Prostate gland (tissue), 2 donors: ENCODE data around the gene ARL8B. TPM values are rescaled to one million over a fixed set of nuclear protein-coding genes. Genes with fewer than 3 reads are reported as not detected.
A peak's percentile ranks its signal among the peaks of the same experiment; 100 is the strongest.

Experiments
- DNase-seq: peaks from one replicate; pipeline ENCODE4 v3.0.0-alpha.2; 2019; ENCODE audit warnings: low spot score
- H3K27ac ChIP-seq, 2 donors: fragments of 200-600 bp; sonication (generic); 2 replicates each; pipeline ENCODE4 v1.5.1; 2017 to 2019
- H3K27me3 ChIP-seq: fragments of 200-600 bp; sonication (generic); replicated peaks from 2 replicates; pipeline ENCODE4 v1.5.1; 2019; ENCODE audit not compliant: insufficient read depth
- H3K36me3 ChIP-seq, 2 donors: fragments of 200-600 bp; sonication (generic); 1 replicate in 1 of 2; 2 replicates in 1 of 2; pipeline versions ENCODE4 v1.5.1 to v1.8.1; 2017 to 2019
- H3K4me1 ChIP-seq: fragments of 200-600 bp; sonication (generic); replicated peaks from 2 replicates; pipeline ENCODE4 v1.5.1; 2019
- H3K4me3 ChIP-seq, 2 donors: fragments of 200-600 bp; sonication (generic); 2 replicates each; pipeline ENCODE4 v1.5.1; 2017 to 2019
- H3K9me3 ChIP-seq: fragments of 200-600 bp; sonication (generic); 2 replicates; pipeline ENCODE4 v1.5.1; 2017
- POLR2A ChIP-seq: fragments of 450-650 bp; IDR thresholded peaks from one replicate; pipeline ENCODE4 v1.6.1; 2016; ENCODE audit warnings: antibody characterized with exemption, mild to moderate bottlenecking
- POLR2AphosphoS5 ChIP-seq: sonication (generic); formaldehyde crosslinking; IDR thresholded peaks from one replicate; pipeline ENCODE4 v1.6.1; 2017; ENCODE audit warnings: antibody characterized with exemption
- WGBS: methylation state at CpG from one replicate; pipeline ENCODE4 v1.1.5; 2018; 5-methylcytosine and 5-hydroxymethylcytosine counted together
- intact Hi-C: fragments of 100-400 bp; cut with DNase I; formaldehyde crosslinking; loops from one replicate; pipeline ENCODE4 v1.14.2; 2022
- total RNA-seq, 2 donors: library from RNA; depleted of rRNA; stranded (reverse); fragments of >200 nt; gene quantifications; one replicate each; pipeline ENCODE4 v1.1.0, GENCODE V29; 2016
- TF ChIP-seq, protein P1 (sequence below), 4 experiments: fragments of 200-600 bp in 2 of 4; fragments of 450-650 bp in 2 of 4; sonication (generic) in 2 of 4; IDR thresholded peaks; 1 replicate in 3 of 4; 2 replicates in 1 of 4; pipeline ENCODE4 v1.5.1; 2016 to 2019; ENCODE audit warnings: antibody characterized with exemption in 4 of 4, mild to moderate bottlenecking in 2 of 4, moderate library complexity in 2 of 4

ARL8B gene
- total RNA-seq, result 10 to 100 TPM; 42.9 to 43.1 TPM

DNA sequence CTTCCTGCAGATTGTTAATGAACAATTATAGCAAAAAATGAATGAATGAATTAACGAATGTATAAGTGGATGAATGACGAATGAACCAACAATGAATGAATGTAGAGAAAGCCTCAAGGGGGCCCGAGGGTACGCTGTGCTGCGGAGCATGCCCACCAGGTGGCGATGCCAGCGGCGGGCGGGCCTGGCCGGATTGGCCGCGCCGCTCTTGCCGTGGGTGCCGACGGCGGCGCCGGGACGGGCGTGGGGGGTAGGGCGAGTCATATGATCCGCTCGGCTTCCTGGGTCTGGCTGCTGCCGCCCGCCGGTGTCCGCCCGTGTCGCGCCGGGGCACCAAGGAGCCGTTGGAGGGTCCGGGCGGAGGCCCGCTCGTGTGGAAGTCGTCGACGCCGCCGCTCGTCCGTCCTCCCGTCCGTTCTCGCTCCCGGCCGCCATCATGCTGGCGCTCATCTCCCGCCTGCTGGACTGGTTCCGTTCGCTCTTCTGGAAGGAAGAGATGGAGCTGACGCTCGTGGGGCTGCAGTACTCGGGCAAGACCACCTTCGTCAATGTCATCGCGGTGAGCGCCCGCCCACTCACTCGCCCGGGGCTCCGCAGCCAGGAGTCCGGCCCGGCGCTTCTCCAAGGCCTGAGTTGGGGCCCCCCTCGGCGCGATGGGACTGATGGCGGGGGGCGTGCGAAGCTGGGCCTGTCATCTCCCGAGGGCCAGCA, at the start of gene ARL8B:
TSS of gene ARL8B (plus strand) at position 263 of the 711 bp plus-strand sequence. CDS start at position 437, 174 bp downstream.
- intact Hi-C loops, result loop anchor here (5.0 kb wide), 1 partner anchor 65 kb away; the partner anchor contains the start of gene EDEM1
- Histone ChIP-seq H3K27ac (peak within 1 kb of the TSS; percentile 89 to 95), H3K4me3 (peak within 1 kb of the TSS; percentile 99 to 100), H3K27me3 (no peaks in the 10 kb centered on the region), H3K36me3 (no peaks in the 10 kb centered on the region), H3K4me1 (no peaks in the 10 kb centered on the region), H3K9me3 (no peaks in the 10 kb centered on the region)
- WGBS, result under 1% methylated on average over 42 of the region's 74 CpGs
- DNase-seq, result peak; percentile 83
- TF ChIP-seq POLR2A, result peak; percentile 78
- TF ChIP-seq, protein P1, sequence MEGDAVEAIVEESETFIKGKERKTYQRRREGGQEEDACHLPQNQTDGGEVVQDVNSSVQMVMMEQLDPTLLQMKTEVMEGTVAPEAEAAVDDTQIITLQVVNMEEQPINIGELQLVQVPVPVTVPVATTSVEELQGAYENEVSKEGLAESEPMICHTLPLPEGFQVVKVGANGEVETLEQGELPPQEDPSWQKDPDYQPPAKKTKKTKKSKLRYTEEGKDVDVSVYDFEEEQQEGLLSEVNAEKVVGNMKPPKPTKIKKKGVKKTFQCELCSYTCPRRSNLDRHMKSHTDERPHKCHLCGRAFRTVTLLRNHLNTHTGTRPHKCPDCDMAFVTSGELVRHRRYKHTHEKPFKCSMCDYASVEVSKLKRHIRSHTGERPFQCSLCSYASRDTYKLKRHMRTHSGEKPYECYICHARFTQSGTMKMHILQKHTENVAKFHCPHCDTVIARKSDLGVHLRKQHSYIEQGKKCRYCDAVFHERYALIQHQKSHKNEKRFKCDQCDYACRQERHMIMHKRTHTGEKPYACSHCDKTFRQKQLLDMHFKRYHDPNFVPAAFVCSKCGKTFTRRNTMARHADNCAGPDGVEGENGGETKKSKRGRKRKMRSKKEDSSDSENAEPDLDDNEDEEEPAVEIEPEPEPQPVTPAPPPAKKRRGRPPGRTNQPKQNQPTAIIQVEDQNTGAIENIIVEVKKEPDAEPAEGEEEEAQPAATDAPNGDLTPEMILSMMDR (IDR thresholded peaks at IDR 0.05), result peak; percentile 71 to 98 (median 94)
- TF ChIP-seq POLR2AphosphoS5, result peak; percentile 60

DNA sequence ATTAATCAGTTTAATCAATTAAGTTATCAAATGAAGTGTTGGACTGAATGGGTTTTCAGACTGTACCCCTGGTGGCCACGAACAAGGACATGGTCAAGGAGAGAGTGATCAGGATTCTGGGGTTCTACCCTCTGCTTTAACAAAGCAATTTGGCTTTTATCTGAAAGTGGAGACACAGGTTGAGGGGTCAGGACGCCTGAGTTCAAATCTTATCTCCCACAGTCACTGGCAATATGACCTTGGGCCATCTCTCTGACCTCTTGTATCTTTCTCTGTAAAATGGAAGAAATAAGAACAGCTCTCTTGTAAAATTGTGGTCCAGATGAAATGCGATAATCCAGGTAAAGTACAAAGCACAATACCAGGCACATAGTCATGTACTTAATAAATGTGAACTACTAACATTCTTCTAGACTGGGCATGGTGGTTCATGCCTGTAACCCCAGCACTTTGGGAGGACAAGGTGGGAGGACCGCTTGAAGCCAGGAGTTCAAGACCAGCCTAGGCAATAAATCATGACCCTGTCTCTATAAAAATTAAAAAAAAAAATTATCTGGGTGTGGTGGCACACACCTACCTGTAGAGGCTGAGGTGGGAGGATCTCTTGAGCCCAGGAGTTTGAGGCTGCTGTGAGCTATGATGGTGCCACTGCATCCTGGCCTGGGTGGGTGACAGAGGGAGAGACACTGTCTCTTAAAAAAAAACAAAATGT, 48.6 kb upstream of the ARL8B start:
- DNase-seq, result no peak
- intact Hi-C loops, result no loop called here
- no peak overlapping the region for H3K27ac ChIP-seq
- H3K4me1 ChIP-seq, result no peaks in the 10 kb centered on the region
- no peaks in the 10 kb centered on the region for H3K27me3 ChIP-seq
- no peak overlapping the region for H3K4me3 ChIP-seq
- TF ChIP-seq POLR2A (no peak), POLR2AphosphoS5 (no peak)
- TF ChIP-seq, protein P1 (IDR thresholded peaks at IDR 0.05), result no peak
- WGBS, result 88% methylated on average over 4 of the region's 4 CpGs
- no peaks in the 10 kb centered on the region for H3K36me3 ChIP-seq
- no peaks in the 10 kb centered on the region for H3K9me3 ChIP-seq

DNA sequence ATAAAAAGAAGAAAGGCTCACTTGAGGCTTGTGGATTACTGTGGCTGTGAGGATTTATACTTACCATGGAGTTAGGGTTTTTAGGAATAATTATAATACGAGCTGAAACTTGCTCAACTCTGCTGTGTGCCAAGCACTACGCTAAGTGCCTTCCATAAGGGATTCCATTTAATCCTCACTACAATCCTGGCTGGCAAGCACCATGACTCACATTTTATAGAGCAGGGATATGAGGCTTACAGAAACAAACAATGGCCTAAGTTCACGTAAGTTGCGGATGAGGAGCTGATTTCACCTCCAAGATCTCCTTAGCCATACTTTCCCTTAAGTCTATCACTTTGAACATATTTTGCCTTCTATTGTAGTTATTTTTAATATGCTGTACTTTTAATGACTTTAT, 43.9 kb upstream of the ARL8B start:
- Histone ChIP-seq H3K27me3 (no peaks in the 10 kb centered on the region), H3K4me3 (no peak overlapping the region), H3K27ac (no peak overlapping the region), H3K9me3 (no peaks in the 10 kb centered on the region), H3K4me1 (no peaks in the 10 kb centered on the region), H3K36me3 (no peaks in the 10 kb centered on the region)
- peak; percentile 77 for DNase-seq
- TF ChIP-seq, protein P1 (IDR thresholded peaks at IDR 0.05), result no peak
- no peak for TF ChIP-seq POLR2A
- TF ChIP-seq POLR2AphosphoS5, result peak; percentile 86
- intact Hi-C loops, result no loop called here
- 15% methylated on average over 4 of the region's 4 CpGs for WGBS

DNA sequence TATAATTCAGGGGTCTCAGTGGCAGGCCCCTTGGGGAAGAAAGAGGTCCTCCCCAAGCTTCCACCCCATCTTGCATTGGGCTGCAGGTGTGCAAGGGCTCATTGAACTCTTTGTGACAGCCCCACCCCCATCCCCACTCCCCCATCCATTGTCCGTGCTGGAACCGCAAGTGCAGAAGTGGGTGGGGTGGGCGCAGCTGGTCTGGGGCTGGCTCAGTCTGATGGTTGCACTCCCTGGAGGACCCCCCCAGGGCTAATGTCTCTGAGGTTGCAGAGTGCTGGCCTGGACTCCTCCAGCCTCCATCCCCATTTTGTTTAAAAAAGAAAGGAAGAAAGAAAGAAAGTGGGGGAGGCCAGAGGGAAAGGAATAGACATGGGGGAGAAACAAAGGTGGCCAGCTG, 42.3 kb upstream of the ARL8B start:
- no peaks in the 10 kb centered on the region for H3K4me1 ChIP-seq
- H3K36me3 ChIP-seq, result no peaks in the 10 kb centered on the region
- no peak for TF ChIP-seq POLR2A
- TF ChIP-seq, protein P1 (IDR thresholded peaks at IDR 0.05), result no peak
- no peak for TF ChIP-seq POLR2AphosphoS5
- 90% methylated on average over 3 of the region's 3 CpGs for WGBS
- intact Hi-C loops, result no loop called here
- H3K27me3 ChIP-seq, result no peaks in the 10 kb centered on the region
- H3K9me3 ChIP-seq, result no peaks in the 10 kb centered on the region
- no peak for DNase-seq
- H3K4me3 ChIP-seq, result no peak overlapping the region
- no peak overlapping the region for H3K27ac ChIP-seq
